Smooth muscle cell of the pulmonary artery (primary cell): ENCODE measurements around the gene NLGN4Y. TPM values are rescaled to one million over a fixed set of nuclear protein-coding genes. Genes with fewer than 3 reads are reported as not detected.

Experiments used
- total RNA-seq: library from RNA; depleted of rRNA; stranded (reverse); fragments of >200 nt; gene quantifications from 2 replicates; pipeline ENCODE4 v1.2.3, GENCODE V29; 2014

NLGN4Y gene
- 25.2 and 25.5 TPM in 2 replicates for total RNA-seq

DNA sequence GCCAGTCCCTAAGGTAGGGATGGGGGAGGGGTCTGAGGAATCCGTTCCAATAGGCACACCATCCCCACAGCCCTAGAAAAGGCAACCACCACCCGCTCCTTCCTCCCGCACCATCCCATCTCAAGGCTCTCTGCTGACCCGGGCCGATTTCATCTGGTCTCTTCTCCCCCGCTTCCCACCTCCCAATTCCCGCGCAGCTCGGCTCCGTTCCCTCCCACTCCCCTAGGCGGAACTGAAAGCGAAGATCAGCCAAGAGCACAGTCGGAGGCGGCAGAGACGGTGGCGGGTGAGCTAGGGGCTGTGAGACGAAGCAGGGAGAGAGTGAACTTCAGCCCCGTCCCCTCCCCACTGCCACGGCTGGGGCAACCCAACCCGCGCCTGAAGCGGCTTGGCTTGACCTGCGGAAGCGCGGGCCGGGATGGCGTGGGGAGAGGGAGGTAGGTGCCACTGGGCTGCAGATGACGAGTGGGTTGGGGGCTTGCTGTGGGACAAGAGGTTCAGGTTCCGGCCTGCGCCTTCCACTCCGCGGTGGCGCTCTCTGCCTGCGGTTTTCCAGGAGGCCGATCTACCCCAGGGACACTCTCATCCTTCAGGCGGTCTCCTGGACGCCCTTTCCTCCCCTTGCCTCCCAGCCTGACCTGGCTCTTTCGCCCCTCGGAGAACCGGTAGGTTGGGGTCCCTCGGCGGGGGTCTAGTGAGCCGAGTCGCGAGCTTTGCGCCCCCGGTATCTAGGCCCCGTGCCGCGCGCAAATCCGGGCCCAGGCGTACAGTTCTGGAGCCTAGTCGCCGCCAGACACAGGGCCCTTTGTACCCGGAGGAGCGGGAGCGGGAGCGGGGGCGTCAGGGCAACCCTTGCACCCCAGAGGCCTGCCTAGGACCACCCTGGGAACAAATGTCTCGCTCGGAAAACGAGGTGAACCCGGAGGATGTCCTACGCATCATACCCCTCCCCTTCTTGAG is at the start of gene NLGN4Y:
Gene NLGN4Y (plus strand): TSS at position 258 of the 960 bp plus-strand sequence. CDS start 97,591 bp downstream, outside the sequence.

